ENCODE data around the gene LRRC8A.

GRCh38 chr9:128895556-128895955 lies 13.6 kb downstream of the LRRC8A start:
- TF ChIP-seq TAF1 (IDR thresholded peaks at IDR 0.05; ENCODE audit: low read depth): no peak
- TF ChIP-seq CTCF (IDR thresholded peaks at IDR 0.05; ENCODE audit: poor library complexity, severe bottlenecking): no peak
- no peak for TF ChIP-seq POLR2AphosphoS5 (IDR thresholded peaks at IDR 0.05)
- TF ChIP-seq RAD21 (conservative IDR thresholded peaks at IDR 0.05): no peak
- no peak for TF ChIP-seq REST (IDR thresholded peaks at IDR 0.05; ENCODE audit: borderline replicate concordance)
- no peak for TF ChIP-seq EZH2 (IDR thresholded peaks at IDR 0.05; ENCODE audit: borderline replicate concordance, insufficient read depth, low read length, poor library complexity, severe bottlenecking)
- TF ChIP-seq EP300 (conservative IDR thresholded peaks at IDR 0.05; ENCODE audit: poor library complexity, severe bottlenecking): no peak
- TF ChIP-seq SMC3 (conservative IDR thresholded peaks at IDR 0.05; ENCODE audit: poor library complexity): no peak
- TF ChIP-seq MXI1 (conservative IDR thresholded peaks at IDR 0.05; ENCODE audit: poor library complexity, severe bottlenecking): no peak

Measured in neural cell (in vitro differentiated cells).